Activated CD8-positive, alpha-beta memory T cell treated with anti-CD3 and anti-CD28 coated beads, Interleukin-2, amount 10 ng/mL, durations not matched to agents 7 days and 5 days (primary cell): Measurements from ENCODE around the gene GPC6. TPM values are rescaled to one million over a fixed set of nuclear protein-coding genes. Genes with fewer than 3 reads are reported as not detected.

Experiments used
- ATAC-seq: fragments of 150-1000 bp; cut with Tn5 transposase; one replicate; pipeline ENCODE4 v1.10.0; 2021; ENCODE audit warnings: moderate library complexity
- CTCF ChIA-PET: fragments of 350-600 bp; sonication (Branson Sonifier 250); formaldehyde crosslinking; loops from one replicate; lab custom pipeline; 2021; ENCODE audit warnings: antibody characterized with exemption; lab: Charles Lee
- DNase-seq: peaks from one replicate; pipeline ENCODE4 v3.0.0-alpha.2; 2020
- H3K27ac Mint-ChIP-seq: one replicate; pipeline ENCODE4 v1.8.0; 2021; ENCODE audit warnings: mild to moderate bottlenecking, mixed read lengths
- H3K27me3 Mint-ChIP-seq: one replicate; pipeline ENCODE4 v1.8.0; 2021; ENCODE audit warnings: mixed read lengths
- H3K36me3 Mint-ChIP-seq: one replicate; pipeline ENCODE4 v1.8.0; 2021; ENCODE audit warnings: mild to moderate bottlenecking, mixed read lengths
- H3K4me1 Mint-ChIP-seq: one replicate; pipeline ENCODE4 v1.8.0; 2021; ENCODE audit warnings: mixed read lengths
- H3K4me3 Mint-ChIP-seq: one replicate; pipeline ENCODE4 v1.8.0; 2021; ENCODE audit warnings: mild to moderate bottlenecking, moderate library complexity, mixed read lengths
- H3K9me3 Mint-ChIP-seq: one replicate; pipeline ENCODE4 v1.8.0; 2022; ENCODE audit warnings: low read depth, mixed read lengths
- total RNA-seq, 2 experiments: library from RNA; stranded (reverse); gene quantifications; one replicate each; pipeline ENCODE4 v1.2.3, GENCODE V29; 2021

GPC6 gene
- total RNA-seq, 2 experiments from 2014 or later, result not detected

DNA sequence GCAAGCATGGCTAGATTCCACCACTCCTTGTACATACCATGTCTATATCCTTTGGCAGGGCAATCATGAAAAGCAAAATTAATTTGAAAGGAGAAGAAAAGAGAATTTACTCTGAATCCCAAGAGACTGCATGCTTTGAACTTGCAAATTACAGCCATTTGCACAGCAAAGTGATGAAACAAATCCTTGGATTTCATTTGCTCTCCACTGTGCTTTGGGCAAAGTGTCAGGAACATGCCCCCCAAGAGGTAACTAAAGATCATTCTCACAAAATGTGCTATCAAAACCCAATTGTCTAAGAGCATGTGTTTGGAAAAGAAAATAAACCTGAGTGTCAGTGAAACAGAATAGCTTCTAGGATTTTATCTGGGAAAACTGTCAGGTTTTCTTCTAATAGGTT is 298.5 kb downstream of the GPC6 start:
- ATAC-seq (no peak), DNase-seq (no peak)
- Mint-ChIP-seq H3K27me3 (no peaks in the 10 kb centered on the region), H3K4me3 (no peak overlapping the region), H3K4me1 (no peaks in the 10 kb centered on the region), H3K36me3 (no peaks in the 10 kb centered on the region), H3K27ac (no peak overlapping the region), H3K9me3 (no peaks in the 10 kb centered on the region)
- CTCF ChIA-PET, result no interaction called here

DNA sequence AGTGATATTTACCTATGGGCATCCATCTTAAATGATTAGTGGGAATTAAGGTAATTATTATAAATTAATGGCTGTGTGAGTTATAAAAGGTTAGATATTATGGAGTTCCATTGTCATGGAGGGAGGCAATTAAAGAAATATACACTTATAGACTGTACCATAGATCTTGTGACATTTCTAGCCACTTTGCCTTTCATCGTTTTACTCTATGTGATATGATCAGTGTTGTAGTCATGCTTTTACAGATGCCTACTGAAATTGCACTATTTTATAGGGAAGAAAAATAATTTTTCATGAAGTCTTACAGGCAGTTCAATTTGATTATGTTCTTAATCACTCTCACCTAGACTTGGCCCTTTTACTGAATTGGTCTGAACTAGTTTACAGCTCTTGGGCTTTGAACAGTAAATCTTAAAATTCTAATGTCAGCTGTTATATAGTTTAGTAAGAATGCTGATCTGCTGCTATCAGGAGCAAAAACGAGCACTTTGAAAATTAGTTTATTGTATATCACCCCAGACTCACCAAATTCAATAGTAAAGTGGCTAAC is 301.2 kb downstream of the GPC6 start:
- Mint-ChIP-seq H3K9me3 (no peaks in the 10 kb centered on the region), H3K27me3 (no peaks in the 10 kb centered on the region), H3K36me3 (no peaks in the 10 kb centered on the region), H3K4me1 (no peaks in the 10 kb centered on the region), H3K27ac (no peak overlapping the region), H3K4me3 (no peak overlapping the region)
- CTCF ChIA-PET, result no interaction called here
- DNase-seq (no peak), ATAC-seq (no peak)

GRCh38 chr13:93529961-93530360 is 303.4 kb downstream of the GPC6 start:
- Mint-ChIP-seq H3K9me3 (no peaks in the 10 kb centered on the region), H3K27ac (no peak overlapping the region), H3K27me3 (no peaks in the 10 kb centered on the region), H3K4me1 (no peaks in the 10 kb centered on the region), H3K36me3 (no peaks in the 10 kb centered on the region), H3K4me3 (no peak overlapping the region)
- CTCF ChIA-PET, result no interaction called here
- no peak for ATAC-seq
- no peak for DNase-seq

DNA sequence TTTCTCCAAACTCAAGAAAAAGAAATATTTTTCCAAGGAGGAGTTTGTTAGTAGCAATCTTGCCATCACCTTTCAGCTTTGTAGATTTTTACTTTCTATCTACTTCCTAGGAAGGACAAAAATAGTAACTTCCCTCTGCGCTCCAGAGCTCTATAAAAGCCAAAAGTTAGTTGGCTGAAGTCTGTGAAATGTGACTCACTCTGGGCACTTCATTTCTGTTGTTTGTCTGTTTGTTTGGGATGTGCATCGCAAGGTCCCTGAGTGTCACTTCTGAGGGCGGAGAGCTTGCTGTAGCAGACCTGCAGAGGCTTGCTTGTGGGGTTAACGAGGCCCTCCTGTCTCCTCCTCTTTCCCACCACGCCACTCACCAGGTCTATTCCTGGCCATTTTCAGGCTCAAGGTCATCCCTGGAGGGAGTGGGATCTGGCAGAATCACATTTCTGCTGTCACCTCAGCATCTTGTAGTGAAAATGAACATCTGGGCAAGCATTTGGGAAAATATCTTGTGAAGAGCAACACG is 307.6 kb downstream of the GPC6 start:
- Mint-ChIP-seq H3K4me1 (no peaks in the 10 kb centered on the region), H3K4me3 (no peak overlapping the region), H3K27ac (no peak overlapping the region), H3K36me3 (no peaks in the 10 kb centered on the region), H3K9me3 (no peaks in the 10 kb centered on the region), H3K27me3 (no peaks in the 10 kb centered on the region)
- CTCF ChIA-PET, result no interaction called here
- ATAC-seq (no peak), DNase-seq (no peak)

DNA sequence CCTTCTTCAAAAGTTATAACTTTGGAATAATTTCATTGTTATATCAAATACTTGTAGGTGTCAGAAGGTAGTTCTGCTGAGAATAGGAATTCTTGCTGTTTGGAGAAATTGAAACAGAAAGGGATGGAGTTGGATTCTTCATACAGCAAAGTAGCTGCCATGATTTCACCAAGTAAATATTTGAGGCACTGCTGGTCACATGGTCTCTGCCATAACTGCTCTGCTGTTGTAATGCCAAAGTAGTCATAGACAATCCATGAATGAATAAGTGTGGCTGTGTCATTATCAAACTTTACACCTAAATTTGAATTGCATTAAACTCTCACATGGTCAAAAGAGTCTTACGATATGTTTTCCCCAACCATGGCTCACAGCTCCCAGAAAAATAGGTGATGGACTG is 308.6 kb downstream of the GPC6 start:
- no peaks in the 10 kb centered on the region for H3K36me3 Mint-ChIP-seq
- DNase-seq (no peak), ATAC-seq (no peak)
- no peak overlapping the region for H3K27ac Mint-ChIP-seq
- no peak overlapping the region for H3K4me3 Mint-ChIP-seq
- no peaks in the 10 kb centered on the region for H3K4me1 Mint-ChIP-seq
- CTCF ChIA-PET, result no interaction called here
- no peaks in the 10 kb centered on the region for H3K27me3 Mint-ChIP-seq
- H3K9me3 Mint-ChIP-seq, result no peaks in the 10 kb centered on the region

GRCh38 chr13:93539914-93540313 is 313.3 kb downstream of the GPC6 start:
- Mint-ChIP-seq H3K9me3 (peaks cover 2% of the 10 kb centered on the region), H3K4me1 (no peaks in the 10 kb centered on the region), H3K36me3 (no peaks in the 10 kb centered on the region), H3K27me3 (no peaks in the 10 kb centered on the region), H3K4me3 (no peak overlapping the region), H3K27ac (no peak overlapping the region)
- no peak for ATAC-seq
- no peak for DNase-seq
- CTCF ChIA-PET, result no interaction called here

- CTCF ChIA-PET, result no interaction called here
- ATAC-seq, result no peak
- Mint-ChIP-seq H3K36me3 (no peaks in the 10 kb centered on the region), H3K27ac (no peak overlapping the region), H3K4me3 (no peak overlapping the region), H3K4me1 (no peaks in the 10 kb centered on the region), H3K9me3 (peaks cover under 1% of the 10 kb centered on the region), H3K27me3 (no peaks in the 10 kb centered on the region)
- DNase-seq, result no peak
Observed at GRCh38 chr13:93547886-93548285, 321.3 kb downstream of the GPC6 start.

- ATAC-seq (no peak), DNase-seq (no peak)
- Mint-ChIP-seq H3K27ac (no peak overlapping the region), H3K9me3 (no peaks in the 10 kb centered on the region), H3K27me3 (no peaks in the 10 kb centered on the region), H3K4me3 (no peak overlapping the region), H3K4me1 (no peaks in the 10 kb centered on the region), H3K36me3 (no peaks in the 10 kb centered on the region)
- CTCF ChIA-PET, result no interaction called here
Observed at GRCh38 chr13:93549326-93550005, 322.9 kb downstream of the GPC6 start.

DNA sequence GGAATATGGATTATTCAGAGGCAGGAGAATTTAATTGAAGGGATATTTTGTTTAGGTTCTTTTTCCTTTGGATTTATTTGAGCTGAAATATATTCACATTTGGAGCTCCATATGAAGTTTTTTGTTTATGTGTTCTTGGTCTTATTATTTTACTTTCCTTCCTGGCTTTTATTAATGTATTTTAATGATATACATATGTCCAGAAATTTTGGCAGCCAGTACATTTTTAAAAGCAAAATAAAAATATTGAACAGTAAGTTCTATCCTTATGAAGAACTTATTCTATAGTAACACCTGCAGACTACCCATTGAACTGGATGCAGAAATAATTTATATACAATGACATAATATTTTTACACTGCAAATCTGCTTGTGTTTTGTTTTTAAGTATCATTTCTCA is 323.6 kb downstream of the GPC6 start:
- Mint-ChIP-seq H3K4me3 (no peak overlapping the region), H3K9me3 (no peaks in the 10 kb centered on the region), H3K4me1 (no peaks in the 10 kb centered on the region), H3K36me3 (no peaks in the 10 kb centered on the region), H3K27ac (no peak overlapping the region), H3K27me3 (no peaks in the 10 kb centered on the region)
- ATAC-seq (no peak), DNase-seq (no peak)
- CTCF ChIA-PET, result no interaction called here

GRCh38 chr13:93552596-93552995 is 326.0 kb downstream of the GPC6 start:
- CTCF ChIA-PET, result no interaction called here
- Mint-ChIP-seq H3K36me3 (no peaks in the 10 kb centered on the region), H3K27me3 (no peaks in the 10 kb centered on the region), H3K4me1 (no peaks in the 10 kb centered on the region), H3K4me3 (no peak overlapping the region), H3K27ac (no peak overlapping the region), H3K9me3 (no peaks in the 10 kb centered on the region)
- no peak for DNase-seq
- ATAC-seq, result no peak

DNA sequence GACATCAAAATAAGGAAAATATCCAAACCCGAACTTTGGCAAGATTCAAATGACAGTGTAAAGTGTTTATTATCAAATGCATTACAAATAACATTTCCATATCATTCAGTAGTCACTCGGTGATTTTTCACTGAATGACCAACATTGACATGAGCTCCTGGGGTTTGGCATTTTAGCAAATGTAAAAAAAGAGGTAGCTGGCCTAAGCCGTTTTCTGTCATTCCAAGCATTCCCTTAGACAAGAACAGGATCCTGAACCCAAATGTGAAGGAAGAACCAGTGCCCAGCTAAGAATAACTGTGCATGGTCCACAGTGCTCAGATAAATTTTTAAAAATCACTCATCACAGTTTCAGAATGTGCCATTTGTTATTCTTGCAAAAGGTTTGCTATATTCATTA is 327.9 kb downstream of the GPC6 start:
- no peaks in the 10 kb centered on the region for H3K9me3 Mint-ChIP-seq
- no peak overlapping the region for H3K27ac Mint-ChIP-seq
- no peak for DNase-seq
- ATAC-seq, result no peak
- no peaks in the 10 kb centered on the region for H3K4me1 Mint-ChIP-seq
- no peaks in the 10 kb centered on the region for H3K36me3 Mint-ChIP-seq
- H3K4me3 Mint-ChIP-seq, result no peak overlapping the region
- CTCF ChIA-PET, result no interaction called here
- no peaks in the 10 kb centered on the region for H3K27me3 Mint-ChIP-seq

DNA sequence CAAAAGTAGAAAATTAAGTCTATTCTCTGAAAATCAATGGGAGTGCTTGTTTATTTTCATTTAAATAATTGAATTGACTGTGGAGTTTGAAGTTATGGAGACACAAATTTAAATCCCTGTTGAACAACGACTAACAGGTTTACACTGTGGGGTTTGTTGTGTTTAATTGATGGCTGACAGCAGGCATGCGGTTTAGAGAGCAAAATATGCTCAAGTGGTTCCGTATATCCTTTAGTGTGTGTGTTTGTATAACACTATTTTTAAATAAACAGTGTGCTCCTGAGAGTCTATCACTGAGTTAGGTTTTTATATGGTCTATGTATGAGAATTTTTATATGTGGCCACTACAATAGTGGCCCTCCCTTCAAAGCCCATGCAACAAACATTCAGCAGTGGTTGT is 332.0 kb downstream of the GPC6 start:
- Mint-ChIP-seq H3K27me3 (no peaks in the 10 kb centered on the region), H3K36me3 (no peaks in the 10 kb centered on the region), H3K4me3 (no peak overlapping the region), H3K27ac (no peak overlapping the region), H3K9me3 (no peaks in the 10 kb centered on the region), H3K4me1 (no peaks in the 10 kb centered on the region)
- CTCF ChIA-PET, result no interaction called here
- ATAC-seq (no peak), DNase-seq (no peak)

DNA sequence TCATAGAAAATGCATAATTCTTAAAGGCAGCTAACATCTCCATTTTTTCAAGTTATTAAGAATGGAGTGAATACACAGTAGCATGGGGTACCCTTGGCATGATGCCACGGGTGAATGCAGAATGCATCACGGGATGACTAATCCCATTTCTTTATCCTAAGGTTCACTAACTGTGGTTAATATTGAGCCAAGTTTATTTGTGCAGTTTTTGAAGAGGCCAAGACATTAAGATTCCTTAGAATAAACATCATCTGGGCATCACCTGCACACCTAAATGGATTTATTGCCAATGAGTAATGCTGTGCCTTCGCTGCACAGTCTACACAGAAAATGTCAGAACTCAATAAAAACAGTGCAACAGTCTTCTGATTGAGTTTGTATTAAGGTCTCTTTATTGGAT is 333.1 kb downstream of the GPC6 start:
- Mint-ChIP-seq H3K27ac (no peak overlapping the region), H3K4me3 (no peak overlapping the region), H3K9me3 (no peaks in the 10 kb centered on the region), H3K27me3 (no peaks in the 10 kb centered on the region), H3K36me3 (no peaks in the 10 kb centered on the region), H3K4me1 (no peaks in the 10 kb centered on the region)
- ATAC-seq (no peak), DNase-seq (no peak)
- CTCF ChIA-PET, result no interaction called here

DNA sequence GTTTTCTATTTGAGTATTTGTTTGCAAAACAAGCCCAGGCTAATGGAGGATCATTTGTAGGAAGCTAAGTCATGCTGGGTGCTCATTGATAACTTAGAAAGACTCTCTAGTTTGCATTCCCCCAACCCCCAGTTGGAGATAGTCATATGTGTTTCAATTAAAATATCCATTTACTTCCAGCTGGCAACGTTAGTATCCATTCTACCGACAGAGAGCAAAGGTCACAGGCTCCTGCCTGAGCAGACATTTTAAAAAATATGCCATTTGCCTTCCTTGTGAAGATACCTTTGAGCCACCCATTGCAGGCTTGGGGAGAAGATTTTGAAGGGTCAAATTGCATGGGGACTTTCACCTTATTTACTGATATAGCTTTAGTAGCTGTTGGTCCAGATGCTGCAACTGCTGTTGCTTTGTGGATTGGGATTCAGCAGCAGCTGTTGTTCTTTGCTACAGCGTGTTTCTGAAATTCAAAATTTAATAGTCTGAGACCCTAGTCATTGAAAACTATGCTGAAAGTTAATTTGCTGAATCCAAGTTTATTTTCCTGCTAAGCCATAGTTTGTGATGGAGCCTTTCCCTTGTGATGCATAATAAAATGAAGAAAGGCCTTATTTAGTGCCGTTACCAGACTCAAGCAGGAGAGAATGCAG is 335.1 kb downstream of the GPC6 start:
- CTCF ChIA-PET, result no interaction called here
- Mint-ChIP-seq H3K4me1 (no peaks in the 10 kb centered on the region), H3K4me3 (no peak overlapping the region), H3K27me3 (no peaks in the 10 kb centered on the region), H3K27ac (no peak overlapping the region), H3K9me3 (no peaks in the 10 kb centered on the region), H3K36me3 (no peaks in the 10 kb centered on the region)
- DNase-seq (no peak), ATAC-seq (no peak)
